Measurements from ENCODE around the gene RAB40C.

Gene RAB40C

GRCh38 chr16:575354-576196 lies 14.3 kb upstream of the RAB40C start:
- no peak for DNase-seq (ENCODE audit: low read depth in 2 of 2)

GRCh38 chr16:576197-576822 lies 13.6 kb upstream of the RAB40C start:
- DNase-seq (ENCODE audit: low read depth in 2 of 2): no peak

- no peak for DNase-seq (ENCODE audit: low read depth in 2 of 2)
Observed at GRCh38 chr16:576823-577201, 13.1 kb upstream of the RAB40C start.

- no peak for DNase-seq (ENCODE audit: low read depth in 2 of 2)
Observed at GRCh38 chr16:577796-578195, 12.1 kb upstream of the RAB40C start.

DNA sequence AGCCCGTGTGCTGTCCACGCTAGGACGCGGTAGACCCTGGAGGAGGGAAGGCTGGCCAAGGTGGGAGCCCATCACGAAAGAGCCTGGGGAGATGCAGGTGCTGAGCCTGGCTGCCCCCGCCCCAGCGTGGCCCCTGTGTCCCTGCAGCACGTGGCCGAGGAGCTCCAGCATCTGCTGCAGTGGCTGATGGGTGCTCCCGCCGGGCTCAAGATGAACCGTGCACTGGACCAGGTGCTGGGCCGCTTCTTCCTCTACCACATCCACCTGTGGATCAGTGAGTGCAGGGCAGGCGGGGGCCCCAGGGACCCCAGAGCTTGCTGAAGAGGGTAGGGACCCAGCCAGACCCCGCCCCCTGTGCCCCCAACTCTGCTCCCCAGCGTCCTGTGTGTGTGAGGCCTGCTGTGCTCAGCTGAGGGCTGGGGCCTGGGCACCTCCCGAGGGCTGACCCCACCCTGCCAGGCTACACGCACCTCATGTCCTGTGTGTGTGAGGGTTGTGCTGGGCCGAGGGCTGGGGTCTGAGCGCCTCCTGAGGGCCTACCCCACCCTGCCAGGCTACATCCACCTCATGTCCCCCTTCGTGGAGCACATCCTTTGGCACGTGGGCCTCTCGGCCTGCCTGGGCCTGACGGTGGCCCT lies 11.5 kb upstream of the RAB40C start:
- DNase-seq (ENCODE audit: low read depth in 2 of 2): no peak

- DNase-seq (ENCODE audit: low read depth in 2 of 2): peak; percentile 60 to 67
Observed at GRCh38 chr16:578870-579405, 10.9 kb upstream of the RAB40C start.

GRCh38 chr16:580141-580945 lies 9.5 kb upstream of the RAB40C start:
- DNase-seq (ENCODE audit: low read depth in 2 of 2): no peak

GRCh38 chr16:580946-581498 lies 8.8 kb upstream of the RAB40C start:
- no peak for DNase-seq (ENCODE audit: low read depth in 2 of 2)

- no peak for DNase-seq (ENCODE audit: low read depth in 2 of 2)
Observed at GRCh38 chr16:582218-582613, 7.7 kb upstream of the RAB40C start.

DNA sequence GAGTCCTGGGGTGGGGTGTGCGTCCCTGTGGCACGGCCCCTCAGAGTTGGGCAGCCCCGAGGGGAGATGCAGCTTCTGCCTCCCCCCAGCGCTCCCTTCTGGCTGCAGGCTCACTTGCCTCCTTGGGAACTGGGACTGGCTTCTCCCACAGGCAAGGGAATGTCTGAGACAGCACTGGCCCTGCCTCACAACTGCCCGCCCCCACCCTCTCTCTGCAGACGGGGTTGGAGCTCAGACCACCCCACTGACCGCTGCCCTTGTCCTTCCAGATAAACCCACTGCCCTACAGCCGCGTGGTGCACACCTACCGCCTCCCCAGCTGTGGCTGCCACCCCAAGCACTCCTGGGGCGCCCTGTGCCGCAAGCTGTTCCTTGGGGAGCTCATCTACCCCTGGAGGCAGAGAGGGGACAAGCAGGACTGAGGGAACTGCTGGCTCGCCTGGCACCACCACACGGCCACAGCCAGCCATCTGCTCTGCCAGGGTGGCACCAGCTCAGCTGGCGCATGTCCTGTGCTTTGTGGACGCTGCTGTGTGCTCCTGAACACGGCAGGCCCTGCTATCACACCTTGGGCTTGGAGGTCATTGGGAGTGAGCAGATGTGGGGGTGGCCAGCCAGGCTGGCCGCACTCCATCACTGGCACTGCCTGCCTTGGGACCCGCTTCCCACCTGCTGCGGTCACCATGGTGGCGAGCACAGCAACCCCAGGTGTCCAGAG lies 7.1 kb upstream of the RAB40C start:
- DNase-seq (ENCODE audit: low read depth in 2 of 2): no peak

GRCh38 chr16:583470-583814 lies 6.4 kb upstream of the RAB40C start:
- DNase-seq (ENCODE audit: low read depth in 2 of 2): no peak

DNA sequence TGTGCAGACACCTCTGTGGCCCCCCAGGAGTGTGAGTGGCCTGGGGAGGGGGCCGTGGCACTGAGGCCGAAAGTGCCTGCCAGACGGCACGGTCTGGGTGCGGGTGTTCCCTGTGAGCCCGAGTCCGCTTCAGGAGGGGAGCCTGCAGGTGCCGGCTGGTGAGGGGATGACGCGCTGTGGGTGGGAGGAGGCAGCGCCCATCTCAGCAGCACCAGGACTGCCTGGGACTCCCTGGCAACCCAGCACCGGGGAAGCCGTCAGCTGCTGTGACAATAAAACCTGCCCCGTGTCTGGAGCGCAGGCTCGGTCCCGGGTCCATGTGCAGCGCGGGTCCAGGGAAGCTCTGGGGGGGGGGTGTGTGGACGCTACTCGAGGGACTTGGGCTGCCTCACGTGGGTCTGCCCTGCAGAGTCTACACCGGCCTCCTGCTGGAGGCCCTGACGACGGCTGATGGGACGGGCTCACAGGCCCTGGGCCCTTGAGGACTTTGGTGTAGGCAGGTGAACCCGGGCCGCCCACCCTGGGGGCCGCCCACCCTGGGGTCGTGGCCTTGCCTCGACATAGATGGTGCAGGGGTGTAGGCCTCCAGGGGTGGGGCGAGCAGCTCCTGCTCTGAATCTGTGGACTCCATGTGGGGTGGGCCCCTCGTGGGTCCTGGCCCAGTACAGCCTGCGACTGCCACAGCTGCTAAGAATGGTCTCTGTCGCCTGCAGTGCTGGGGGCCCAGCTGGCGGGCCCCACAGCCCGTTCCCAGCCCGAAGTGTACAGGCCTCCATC lies 5.9 kb upstream of the RAB40C start:
- no peak for DNase-seq (ENCODE audit: low read depth in 2 of 2)

GRCh38 chr16:585351-585750 lies 4.5 kb upstream of the RAB40C start:
- no peak for DNase-seq (ENCODE audit: low read depth in 2 of 2)

DNA sequence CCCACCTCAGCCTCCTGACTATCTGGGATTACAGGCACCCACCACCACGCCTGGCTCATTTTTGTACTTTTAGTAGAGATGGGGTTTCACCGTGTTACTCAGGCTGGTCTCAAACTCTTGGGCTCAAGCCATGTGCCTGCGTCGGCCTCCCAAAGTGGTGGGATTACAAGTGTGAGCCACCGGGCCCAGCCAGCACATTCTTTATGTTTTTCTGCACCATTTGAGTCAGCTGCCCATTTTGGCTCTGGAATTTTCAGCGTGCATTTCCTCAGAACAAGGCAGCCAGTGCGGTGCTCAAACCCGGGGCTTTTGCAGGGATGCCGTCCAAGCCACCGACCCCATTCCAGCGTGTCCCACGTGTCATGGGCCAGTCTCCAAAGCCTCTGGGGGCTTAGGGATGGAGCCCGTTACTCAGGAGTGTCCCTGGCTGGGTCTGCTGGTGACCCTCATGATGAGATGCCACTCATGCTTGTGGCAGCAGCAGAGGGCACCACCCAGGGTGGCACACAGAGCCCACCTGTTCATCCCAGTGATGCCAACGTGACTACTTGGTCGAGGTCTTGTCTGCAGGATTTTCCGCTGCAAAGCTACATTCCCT lies 3.7 kb upstream of the RAB40C start:
- no peak for DNase-seq (ENCODE audit: low read depth in 2 of 2)

DNA sequence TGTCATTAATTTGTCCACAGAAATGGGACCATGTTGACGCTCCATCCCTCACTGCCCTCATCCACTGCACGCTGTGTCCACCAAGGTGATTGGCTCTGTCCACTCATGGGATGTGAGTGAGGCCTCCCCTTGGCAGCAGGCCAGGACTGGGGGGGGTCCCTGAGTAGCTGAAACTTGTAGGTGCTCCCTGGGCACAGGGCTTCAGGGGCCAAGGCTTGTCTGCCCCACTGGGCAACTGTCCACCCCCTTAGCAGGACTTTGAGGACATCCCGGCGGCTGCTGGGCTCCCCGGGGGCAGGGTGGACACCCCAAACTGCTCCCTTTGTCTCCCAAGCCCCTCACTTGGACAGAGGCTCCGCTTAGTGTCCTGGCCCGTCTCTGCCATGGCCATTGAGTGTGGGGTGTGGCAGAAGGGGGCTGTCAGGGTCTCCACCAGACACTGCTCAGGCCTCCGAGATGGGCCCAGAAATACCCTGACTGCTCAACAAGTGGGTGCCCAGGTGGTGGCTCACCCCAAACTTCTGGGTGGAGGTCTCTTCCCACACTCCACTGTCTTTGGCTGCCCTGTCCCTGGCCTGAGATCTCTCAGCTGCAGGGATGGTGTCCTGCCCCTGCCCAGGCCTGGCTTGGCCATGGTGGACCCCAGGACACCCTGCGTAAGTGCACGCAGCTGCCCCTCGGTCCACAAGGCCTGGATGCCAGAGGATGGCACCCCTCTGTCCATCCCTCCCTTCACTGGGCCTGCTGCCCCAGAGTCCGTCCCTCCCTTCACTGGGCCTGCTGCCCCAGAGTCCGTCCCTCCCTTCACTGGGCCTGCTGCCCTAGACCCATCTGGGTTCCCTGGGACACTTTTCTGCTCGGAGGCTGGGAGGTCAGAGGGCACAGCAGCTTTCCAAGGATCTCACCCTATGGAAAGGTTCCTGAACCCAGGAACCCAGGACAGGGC lies 2.9 kb upstream of the RAB40C start:
- no peak for DNase-seq (ENCODE audit: low read depth in 2 of 2)

GRCh38 chr16:588639-588888 lies 1.3 kb upstream of the RAB40C start:
- peak in 1 of 2 donors; percentile 56 for DNase-seq (ENCODE audit: low read depth in 2 of 2)

GRCh38 chr16:588889-589657 lies 793 bp upstream of the RAB40C start:
- DNase-seq (ENCODE audit: low read depth in 2 of 2): peak; percentile 96 to 98

DNA sequence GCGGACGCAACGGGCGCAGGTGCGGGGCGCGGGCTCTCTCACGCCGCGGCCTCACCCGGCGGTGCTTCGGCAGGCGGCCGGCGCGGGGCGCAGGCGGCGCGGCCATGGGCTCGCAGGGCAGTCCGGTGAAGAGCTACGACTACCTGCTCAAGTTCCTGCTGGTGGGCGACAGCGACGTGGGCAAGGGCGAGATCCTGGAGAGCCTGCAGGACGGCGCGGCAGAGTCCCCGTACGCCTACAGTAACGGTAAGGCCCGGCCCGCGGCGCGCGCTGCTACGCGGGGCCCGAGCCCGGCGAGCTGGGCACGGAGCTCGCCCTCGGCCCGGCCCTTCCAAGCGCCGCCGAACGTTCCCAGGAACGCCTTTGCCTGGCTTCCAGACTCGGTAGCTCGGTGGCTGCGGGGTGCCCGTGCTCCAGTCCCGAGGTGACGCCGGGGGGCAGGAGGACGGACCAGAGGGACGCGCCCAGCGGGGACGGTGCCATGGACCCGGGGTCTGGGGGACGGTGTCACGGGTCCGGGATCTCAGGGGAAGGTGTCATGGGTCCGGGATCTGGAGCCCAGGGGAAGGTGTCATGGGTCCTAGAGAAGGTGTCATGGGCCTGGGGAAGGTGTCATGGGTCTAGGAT lies 435 bp downstream of the RAB40C start:
- DNase-seq (ENCODE audit: low read depth in 2 of 2): no peak
